Measurements from ENCODE around the gene AGBL4.

DNA sequence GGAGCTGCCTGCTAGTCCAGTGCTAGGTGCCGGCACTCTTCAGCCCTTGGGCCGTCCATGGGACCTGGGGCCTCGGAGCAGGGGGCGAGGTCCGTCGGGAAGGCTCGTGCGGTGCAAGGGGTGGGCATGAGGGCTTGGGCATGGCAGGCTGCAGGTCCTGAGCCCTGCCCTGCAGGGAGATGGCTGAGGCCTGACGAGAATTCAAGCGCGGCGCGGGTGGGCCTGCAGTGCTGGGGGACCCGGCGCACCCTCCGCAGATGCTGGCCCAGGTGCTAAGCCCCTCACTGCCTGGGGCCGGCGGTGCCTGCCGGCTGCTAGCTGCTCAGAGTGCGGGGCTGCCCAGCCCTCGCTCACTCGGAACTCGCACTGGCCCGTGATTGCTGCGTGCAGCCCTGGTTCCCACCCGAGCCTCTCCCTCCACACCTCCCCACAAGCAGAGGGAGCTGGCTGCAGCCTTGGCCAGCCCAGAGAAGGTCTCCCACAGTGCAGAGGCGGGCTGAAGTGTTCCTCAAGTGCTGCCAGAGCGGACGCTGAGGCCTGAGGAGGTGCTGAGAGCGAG, 467.0 kb downstream of the AGBL4 start:
- TF ChIP-seq POLR2AphosphoS5 (IDR thresholded peaks at IDR 0.05; ENCODE audit: low read depth, low read length) (no peak), POLR2A (IDR thresholded peaks at IDR 0.05; ENCODE audit: low read depth, low read length) (no peak), TAF1 (IDR thresholded peaks at IDR 0.05; ENCODE audit: low read depth, low read length) (no peak), SPI1 (IDR thresholded peaks at IDR 0.05; ENCODE audit: low read depth, low read length) (no peak)
